CD4-positive, alpha-beta T cell treated with Interleukin-2 at 100 ng/mL for 4 hours (primary cell): ENCODE data around the gene R3HDML.
"Not testable (repeated sequence)": the region's sequence is repeated elsewhere in the genome, so short reads cannot be mapped to it uniquely, and the experiment has no call there.

Experiments used
- DNase-seq: peaks from one replicate; pipeline ENCODE4 v3.0.0-alpha.2; 2020; ENCODE audit warnings: low spot score

The R3HDML gene

GRCh38 chr20:44336725-44337380 lies at the start of gene R3HDML:
R3HDML (plus strand) TSS chr20:44337043; CDS start chr20:44337158, 115 bp downstream.
- DNase-seq: no peak

- DNase-seq: no peak
These were observed 49.4 kb upstream of the R3HDML start for GRCh38 chr20:44287272-44288097.

GRCh38 chr20:44288252-44288651 lies 48.6 kb upstream of the R3HDML start:
- peak; percentile 1 for DNase-seq

- DNase-seq: no peak
These were observed 45.1 kb upstream of the R3HDML start for GRCh38 chr20:44291754-44292153.

- DNase-seq: no peak
These were observed 40.8 kb upstream of the R3HDML start for GRCh38 chr20:44296011-44296410.

- no peak for DNase-seq
These were observed 39.1 kb upstream of the R3HDML start for GRCh38 chr20:44297721-44298120.

- not testable (repeated sequence) for DNase-seq
These were observed 37.8 kb upstream of the R3HDML start for GRCh38 chr20:44299011-44299535.

GRCh38 chr20:44301285-44301684 lies 35.6 kb upstream of the R3HDML start:
- no peak for DNase-seq

GRCh38 chr20:44302026-44302669 lies 34.7 kb upstream of the R3HDML start:
- DNase-seq: no peak

- DNase-seq: no peak
These were observed 34.1 kb upstream of the R3HDML start for GRCh38 chr20:44302736-44303135.

- DNase-seq: no peak
These were observed 32.5 kb upstream of the R3HDML start for GRCh38 chr20:44304383-44304782.

- no peak for DNase-seq
These were observed 29.9 kb upstream of the R3HDML start for GRCh38 chr20:44306927-44307326.

GRCh38 chr20:44309763-44310663 lies 26.8 kb upstream of the R3HDML start:
- DNase-seq: peak; percentile 3

- DNase-seq: peak; percentile 98
These were observed 25.9 kb upstream of the R3HDML start, which contains the start of gene FITM2 for GRCh38 chr20:44310664-44311639. FITM2 (minus strand) TSS chr20:44311202; CDS start chr20:44311148, 54 bp downstream.

- no peak for DNase-seq
These were observed 22.0 kb upstream of the R3HDML start for GRCh38 chr20:44314870-44315269.

GRCh38 chr20:44319839-44320422 lies 16.9 kb upstream of the R3HDML start:
- no peak for DNase-seq

- no peak for DNase-seq
These were observed 12.5 kb upstream of the R3HDML start for GRCh38 chr20:44324343-44324742.

- no peak for DNase-seq
These were observed 10.3 kb upstream of the R3HDML start for GRCh38 chr20:44326391-44327159.

GRCh38 chr20:44327748-44328147 lies 9.1 kb upstream of the R3HDML start:
- not testable (repeated sequence) for DNase-seq
